H9 (cell line): Measurements from ENCODE around the gene AP1G2. TPM values are rescaled to one million over a fixed set of nuclear protein-coding genes. Genes with fewer than 3 reads are reported as not detected.

Source experiments
- DNase-seq: peaks from one replicate; pipeline ENCODE4 v3.0.0-alpha.2; 2017
- H2AFZ ChIP-seq: one replicate; pipeline ENCODE4 v1.6.1; 2013; ENCODE audit warnings: mild to moderate bottlenecking, low read length, control low read depth, moderate library complexity
- H2AK5ac ChIP-seq: 2 replicates; pipeline ENCODE4 v1.6.1; 2013; ENCODE audit warnings: low read length, control low read depth, mixed read lengths; ENCODE audit not compliant: insufficient read length
- H2BK120ac ChIP-seq: one replicate; pipeline ENCODE4 v1.6.1; 2013; ENCODE audit warnings: low read depth, mild to moderate bottlenecking, low read length, control low read depth, inconsistent platforms; ENCODE audit not compliant: poor library complexity, severe bottlenecking
- H2BK12ac ChIP-seq: 2 replicates; pipeline ENCODE4 v1.6.1; 2013; ENCODE audit warnings: low read length, control low read depth, mixed read lengths, low read depth; ENCODE audit not compliant: insufficient read length
- H2BK15ac ChIP-seq: 2 replicates; pipeline ENCODE4 v1.6.1; 2013; ENCODE audit warnings: low read depth, low read length, control low read depth
- H2BK20ac ChIP-seq: one replicate; pipeline ENCODE4 v1.6.1; 2013; ENCODE audit warnings: low read depth, mild to moderate bottlenecking, low read length, control low read depth, inconsistent platforms; ENCODE audit not compliant: poor library complexity, severe bottlenecking
- H2BK5ac ChIP-seq: 2 replicates; pipeline ENCODE4 v1.6.1; 2013; ENCODE audit warnings: low read length, control low read depth, mixed read lengths; ENCODE audit not compliant: insufficient read length
- H3K14ac ChIP-seq: 2 replicates; pipeline ENCODE4 v1.6.1; 2013; ENCODE audit warnings: low read length, control low read depth; ENCODE audit not compliant: insufficient read depth
- H3K18ac ChIP-seq: 2 replicates; pipeline ENCODE4 v1.6.1; 2013; ENCODE audit warnings: low read depth, mild to moderate bottlenecking, mixed read lengths, low read length, control low read depth; ENCODE audit not compliant: insufficient read length
- H3K23ac ChIP-seq: 2 replicates; pipeline ENCODE4 v1.6.1; 2013; ENCODE audit warnings: low read length, control low read depth, mixed read lengths, low read depth; ENCODE audit not compliant: insufficient read length
- H3K23me2 ChIP-seq: 2 replicates; pipeline ENCODE4 v1.6.1; 2013; ENCODE audit warnings: low read depth, mild to moderate bottlenecking, mixed read lengths, low read length, control low read depth; ENCODE audit not compliant: insufficient read length, poor library complexity, severe bottlenecking
- H3K27ac ChIP-seq: 2 replicates; pipeline ENCODE4 v1.5.1; 2013; ENCODE audit warnings: low read length, control low read depth, mixed read lengths, low read depth; ENCODE audit not compliant: insufficient read length
- H3K27me3 ChIP-seq: 2 replicates; pipeline ENCODE4 v1.6.1; 2013; ENCODE audit warnings: low read length, control low read depth, inconsistent platforms; ENCODE audit not compliant: insufficient read depth
- H3K4ac ChIP-seq: 2 replicates; pipeline ENCODE4 v1.6.1; 2013; ENCODE audit warnings: low read depth, mild to moderate bottlenecking, control low read depth, inconsistent platforms, low read length, moderate library complexity
- H3K4me1 ChIP-seq: 2 replicates; pipeline ENCODE4 v1.6.1; 2013; ENCODE audit warnings: low read length, control low read depth, inconsistent platforms; ENCODE audit not compliant: insufficient read depth
- H3K4me2 ChIP-seq: 2 replicates; pipeline ENCODE4 v1.6.1; 2013; ENCODE audit warnings: low read length, control low read depth, mixed read lengths; ENCODE audit not compliant: insufficient read length, insufficient read depth
- H3K56ac ChIP-seq: 2 replicates; pipeline ENCODE4 v1.6.1; 2013; ENCODE audit warnings: low read depth, mild to moderate bottlenecking, mixed read lengths, low read length, control low read depth; ENCODE audit not compliant: insufficient read length
- H3K79me1 ChIP-seq: 2 replicates; pipeline ENCODE4 v1.6.1; 2013; ENCODE audit warnings: low read depth, mild to moderate bottlenecking, moderate library complexity, low read length, control low read depth, inconsistent platforms; ENCODE audit not compliant: insufficient read depth, poor library complexity, severe bottlenecking
- H3K79me2 ChIP-seq: 2 replicates; pipeline ENCODE4 v1.6.1; 2013; ENCODE audit warnings: low read length, control low read depth, inconsistent platforms; ENCODE audit not compliant: insufficient read depth
- H3K9ac ChIP-seq: 2 replicates; pipeline ENCODE4 v1.6.1; 2013; ENCODE audit warnings: low read length, control low read depth, mixed read lengths; ENCODE audit not compliant: insufficient read length; ENCODE audit errors: extremely low read depth
- H3K9me3 ChIP-seq: one replicate; pipeline ENCODE4 v1.6.1; 2013; ENCODE audit warnings: low read depth, low read length, inconsistent platforms; ENCODE audit not compliant: control insufficient read depth
- H3T11ph ChIP-seq: one replicate; pipeline ENCODE4 v1.6.1; 2013; ENCODE audit warnings: mild to moderate bottlenecking, low read length, control low read depth, inconsistent platforms
- H4K20me1 ChIP-seq: one replicate; pipeline ENCODE4 v1.6.1; 2013; ENCODE audit not compliant: control insufficient read depth, insufficient read length, insufficient read depth
- H4K5ac ChIP-seq: 2 replicates; pipeline ENCODE4 v1.6.1; 2013; ENCODE audit warnings: low read depth, mild to moderate bottlenecking, mixed read lengths, low read length, control low read depth; ENCODE audit not compliant: insufficient read length
- H4K8ac ChIP-seq: replicated peaks from 2 replicates; pipeline ENCODE4 v1.6.1; 2013; ENCODE audit warnings: low read length, control low read depth, mixed read lengths, low read depth; ENCODE audit not compliant: insufficient read length
- H4K91ac ChIP-seq: 2 replicates; pipeline ENCODE4 v1.6.1; 2013; ENCODE audit warnings: low read depth, mild to moderate bottlenecking, moderate library complexity, mixed read lengths, low read length, control low read depth; ENCODE audit not compliant: insufficient read length
- H3K27ac Mint-ChIP-seq, 3 experiments: 2 replicates in 2 of 3; 3 replicates in 1 of 3; pipeline ENCODE4 v1.8.0; 2020 to 2021; ENCODE audit warnings: mixed read lengths in 3 of 3, mild to moderate bottlenecking in 1 of 3, moderate library complexity in 1 of 3
- H3K27me3 Mint-ChIP-seq: 2 replicates; pipeline ENCODE4 v1.8.0; 2021; ENCODE audit warnings: low read depth, mild to moderate bottlenecking, moderate library complexity, mixed read lengths
- H3K36me3 Mint-ChIP-seq, 3 experiments: 2 replicates in 2 of 3; 3 replicates in 1 of 3; pipeline ENCODE4 v1.8.0; 2020 to 2021; ENCODE audit warnings: low read depth in 3 of 3, mixed read lengths in 3 of 3; ENCODE audit not compliant: insufficient read depth in 1 of 3
- H3K4me1 Mint-ChIP-seq, 2 experiments: 2 replicates each; pipeline ENCODE4 v1.8.0; 2020; ENCODE audit warnings: mixed read lengths in 2 of 2
- H3K4me3 Mint-ChIP-seq, 2 experiments: 2 replicates in 1 of 2; 3 replicates in 1 of 2; pipeline ENCODE4 v1.8.0; 2020 to 2021; ENCODE audit warnings: mild to moderate bottlenecking in 2 of 2, mixed read lengths in 2 of 2, moderate library complexity in 1 of 2
- H3K9me3 Mint-ChIP-seq, 2 experiments: 2 replicates in 1 of 2; 3 replicates in 1 of 2; pipeline ENCODE4 v1.8.0; 2020; ENCODE audit warnings: mild to moderate bottlenecking in 2 of 2, mixed read lengths in 2 of 2, moderate library complexity in 1 of 2
- WGBS: extraction: QIAGEN DNeasy Blood & Tissue Kit; methylation state at CpG from one replicate; pipeline ENCODE4 v1.1.7; 2013; ENCODE audit warnings: missing lambda C conversion rate, low lambda C conversion rate, mixed read lengths; ENCODE audit not compliant: insufficient read length; ENCODE audit errors: extremely low coverage; 5-methylcytosine and 5-hydroxymethylcytosine counted together
- total RNA-seq: library from RNA; stranded (reverse); gene quantifications from 2 replicates; pipeline ENCODE4 v1.2.1, GENCODE V29; 2021
- TF ChIP-seq, protein P1 (sequence below): fragments of 200-600 bp; sonication (generic); conservative IDR thresholded peaks from 3 replicates; pipeline ENCODE4 v1.8.0; 2021; ENCODE audit warnings: antibody characterized with exemption, mild to moderate bottlenecking

The AP1G2 gene
- total RNA-seq, 1 experiment from 2014 or later: 107 TPM

DNA sequence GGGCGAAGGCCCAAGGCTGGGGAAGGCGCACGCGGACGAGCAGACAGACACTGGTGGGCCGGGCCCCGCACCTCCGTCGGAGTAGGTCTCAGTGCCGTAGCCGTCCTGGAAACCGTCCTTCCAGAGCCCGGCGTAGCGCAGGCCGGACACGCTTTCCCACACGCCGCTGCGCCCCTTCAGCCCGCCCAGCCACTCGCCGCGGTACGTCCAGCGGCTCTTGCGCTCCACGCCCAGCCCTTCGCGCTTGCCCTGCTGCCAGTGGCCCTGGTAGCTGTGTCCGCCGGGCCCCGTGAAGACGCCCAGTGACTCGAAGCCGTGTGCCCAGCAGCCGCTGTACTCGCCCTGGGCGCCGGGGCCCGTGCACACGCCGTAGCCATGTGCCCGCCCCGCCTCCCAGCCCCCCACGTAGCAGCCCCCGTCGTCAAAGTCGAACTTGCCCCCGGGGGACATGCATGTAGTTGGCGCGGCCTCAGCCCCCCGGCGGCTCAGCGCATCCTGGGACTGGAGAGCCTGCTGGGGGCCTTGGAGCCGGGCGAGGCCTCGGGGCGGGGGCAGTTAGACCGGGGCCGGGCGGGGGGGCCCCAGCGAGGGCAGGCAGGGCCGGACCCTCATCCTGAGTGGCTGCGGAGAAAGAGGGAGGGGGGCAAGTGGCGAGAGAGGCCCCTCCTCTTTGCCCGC lies 9.6 kb upstream of the AP1G2 start:
- H2BK20ac ChIP-seq: no peak overlapping the region
- H3K18ac ChIP-seq: peak overlapping the region; percentile 9
- H3K27me3 Mint-ChIP-seq: peaks cover 74% of the 10 kb centered on the region
- H3K56ac ChIP-seq: no peak overlapping the region
- no peak overlapping the region for H2BK120ac ChIP-seq
- H3K9me3 Mint-ChIP-seq: no peaks in the 10 kb centered on the region; a peak in 1 of 5 replicates
- peaks cover 3% of the 10 kb centered on the region; the same call in 1 of the 2 replicates for H3K4me1 ChIP-seq
- H3K27ac Mint-ChIP-seq: no peak overlapping the region
- peaks cover 0 to 31% (median 21%) of the 10 kb centered on the region in 3 experiments; a peak in 5 of 7 replicates for H3K36me3 Mint-ChIP-seq
- H3K14ac ChIP-seq: 0 out of 2 replicates have a peak overlapping the region, but pooled peaks have one; percentile 24
- peak overlapping the region; percentile 57 to 93 for H3K4me3 Mint-ChIP-seq
- peaks cover 27 to 45% of the 10 kb centered on the region in 2 experiments for H3K4me1 Mint-ChIP-seq
- no peaks in the 10 kb centered on the region for H3K79me1 ChIP-seq
- H2BK12ac ChIP-seq: no peak overlapping the region
- H3K27me3 ChIP-seq: peaks cover 7% of the 10 kb centered on the region; the same call in 1 of the 2 replicates
- H4K8ac ChIP-seq: no peak overlapping the region
- H4K5ac ChIP-seq: no peak overlapping the region
- H3K9me3 ChIP-seq: no peaks in the 10 kb centered on the region
- H2BK15ac ChIP-seq: no peak overlapping the region
- WGBS: no CpG with 5 or more reads among the region's 67 CpGs
- peaks cover 33% of the 10 kb centered on the region for H3K23me2 ChIP-seq
- peak; percentile 58 for DNase-seq
- H2AK5ac ChIP-seq: no peak overlapping the region
- H4K91ac ChIP-seq: no peak overlapping the region
- H4K20me1 ChIP-seq: peaks cover 5% of the 10 kb centered on the region
- H3K4ac ChIP-seq: no peak overlapping the region
- H3T11ph ChIP-seq: no peak overlapping the region
- H2AFZ ChIP-seq: no peak overlapping the region
- H3K4me2 ChIP-seq: peak overlapping the region; percentile 88
- no peak overlapping the region for H3K9ac ChIP-seq
- no peak overlapping the region for H2BK5ac ChIP-seq
- H3K27ac ChIP-seq: no peak overlapping the region
- H3K79me2 ChIP-seq: no peaks in the 10 kb centered on the region
- H3K23ac ChIP-seq: no peak overlapping the region
- TF ChIP-seq, protein P1, sequence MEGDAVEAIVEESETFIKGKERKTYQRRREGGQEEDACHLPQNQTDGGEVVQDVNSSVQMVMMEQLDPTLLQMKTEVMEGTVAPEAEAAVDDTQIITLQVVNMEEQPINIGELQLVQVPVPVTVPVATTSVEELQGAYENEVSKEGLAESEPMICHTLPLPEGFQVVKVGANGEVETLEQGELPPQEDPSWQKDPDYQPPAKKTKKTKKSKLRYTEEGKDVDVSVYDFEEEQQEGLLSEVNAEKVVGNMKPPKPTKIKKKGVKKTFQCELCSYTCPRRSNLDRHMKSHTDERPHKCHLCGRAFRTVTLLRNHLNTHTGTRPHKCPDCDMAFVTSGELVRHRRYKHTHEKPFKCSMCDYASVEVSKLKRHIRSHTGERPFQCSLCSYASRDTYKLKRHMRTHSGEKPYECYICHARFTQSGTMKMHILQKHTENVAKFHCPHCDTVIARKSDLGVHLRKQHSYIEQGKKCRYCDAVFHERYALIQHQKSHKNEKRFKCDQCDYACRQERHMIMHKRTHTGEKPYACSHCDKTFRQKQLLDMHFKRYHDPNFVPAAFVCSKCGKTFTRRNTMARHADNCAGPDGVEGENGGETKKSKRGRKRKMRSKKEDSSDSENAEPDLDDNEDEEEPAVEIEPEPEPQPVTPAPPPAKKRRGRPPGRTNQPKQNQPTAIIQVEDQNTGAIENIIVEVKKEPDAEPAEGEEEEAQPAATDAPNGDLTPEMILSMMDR: no peak
